ENCODE results near the gene ZNF619.

- TF ChIP-seq CTCF (IDR thresholded peaks at IDR 0.05) (no peak), POLR2A (IDR thresholded peaks at IDR 0.05) (no peak)
These were observed 23.0 kb upstream of the ZNF619 start for GRCh38 chr3:40453933-40454332.

Measured in tibial nerve (tissue), 3 donors.